ENCODE results near the gene PRPH.

GRCh38 chr12:49322367-49322707 lies 27.4 kb downstream of the PRPH start:
- TF ChIP-seq CTCF (IDR thresholded peaks at IDR 0.05) (no peak), POLR2A (IDR thresholded peaks at IDR 0.05) (no peak)
